GM04503 (cell line): ENCODE results near the gene TRAF7.
A peak's percentile ranks its signal among the peaks of the same experiment; 100 is the strongest.
"Not testable (repeated sequence)": the region's sequence is repeated elsewhere in the genome, so short reads cannot be mapped to it uniquely, and the experiment has no call there.

Experiments used
- DNase-seq: peaks from one replicate; pipeline ENCODE4 v3.0.0-alpha.2; 2012; ENCODE audit warnings: low read depth

TRAF7 gene

GRCh38 chr16:2122429-2122828 lies 33.2 kb upstream of the TRAF7 start:
- no peak for DNase-seq

DNA sequence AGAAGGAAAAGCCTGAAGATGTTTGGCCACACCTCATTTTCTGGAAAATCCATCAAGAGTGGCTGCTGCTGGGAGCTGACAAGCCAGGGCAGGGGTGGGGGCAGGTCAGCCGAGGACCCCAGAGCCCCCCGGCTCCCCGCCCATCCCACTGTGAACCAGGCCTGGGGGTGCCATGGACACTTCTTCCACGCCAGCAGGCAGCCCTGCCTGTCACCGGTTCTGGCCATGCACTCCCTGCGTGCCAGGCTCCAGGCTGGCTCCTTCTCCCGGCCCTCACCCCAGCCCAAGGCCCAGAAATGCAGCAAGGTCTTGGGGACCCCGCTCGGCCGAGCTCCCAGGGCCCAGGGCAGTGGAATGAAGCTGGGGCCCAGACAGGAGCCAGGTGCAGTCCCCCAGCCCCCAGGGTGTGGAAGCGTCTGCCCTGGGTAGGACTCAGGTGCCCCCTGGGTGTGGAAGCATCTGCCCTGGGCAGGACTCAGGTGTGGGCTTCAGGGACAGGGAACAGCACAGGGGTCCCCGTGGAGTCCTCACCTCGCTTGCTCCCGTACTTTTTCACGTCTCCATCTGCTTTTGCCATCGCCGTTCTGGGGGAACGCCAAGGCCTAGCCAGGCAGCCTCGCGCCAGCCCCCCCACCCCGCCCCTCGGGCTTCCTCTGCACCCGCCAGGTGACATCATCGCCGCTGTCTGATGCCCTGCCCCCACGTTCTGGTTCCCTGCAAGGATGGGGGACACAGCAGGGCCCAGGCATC lies 32.5 kb upstream of the TRAF7 start:
- not testable (repeated sequence) for DNase-seq

DNA sequence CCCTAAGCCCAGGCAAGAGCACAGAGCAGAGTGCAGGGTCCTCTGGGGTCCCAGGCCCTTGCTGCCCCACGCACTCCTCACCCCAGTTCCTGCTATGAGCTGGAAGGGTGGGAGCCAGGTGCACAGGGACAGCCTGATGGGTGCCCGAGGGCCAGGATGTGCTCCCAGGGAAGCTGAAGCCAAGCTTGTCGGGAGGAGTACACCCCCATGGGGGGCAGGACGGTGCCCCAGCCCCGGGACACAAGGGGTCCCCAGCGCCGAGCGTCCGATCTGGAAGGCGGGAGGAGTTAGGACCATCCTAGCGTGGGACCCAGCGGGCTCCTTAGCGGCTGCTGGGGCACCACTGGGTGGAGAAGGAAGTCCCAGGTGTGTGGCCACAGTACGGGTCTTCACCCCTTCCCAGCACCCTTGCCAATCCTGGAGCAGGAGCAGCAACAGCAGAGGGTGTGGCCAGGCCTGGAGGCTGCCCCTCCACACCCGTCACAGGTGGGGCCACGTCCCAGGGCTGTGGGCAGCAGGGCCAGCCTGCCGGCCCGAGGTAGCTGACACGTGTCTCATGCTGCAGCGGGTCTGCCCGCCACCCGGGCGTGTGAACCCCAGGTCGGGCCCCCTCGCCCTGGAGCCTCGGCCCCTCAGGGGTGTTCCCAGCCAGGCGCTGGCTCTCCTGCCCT lies 31.7 kb upstream of the TRAF7 start:
- not testable (repeated sequence) for DNase-seq

DNA sequence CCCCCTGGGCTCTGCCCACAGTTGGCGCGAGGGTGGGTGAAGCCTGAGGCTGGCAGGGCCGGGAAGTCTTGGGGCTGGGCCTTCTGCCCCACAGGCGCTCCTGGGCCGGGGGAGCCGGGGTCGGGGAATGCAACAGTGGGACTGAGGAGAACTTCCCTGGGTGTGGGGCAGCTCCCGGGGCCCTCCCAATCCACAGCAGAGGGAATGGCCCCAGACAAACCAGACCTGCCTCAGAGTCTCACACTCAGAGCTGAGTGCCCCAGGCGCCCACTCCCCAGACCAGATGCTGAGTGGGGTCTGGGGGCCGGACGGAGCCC lies 31.2 kb upstream of the TRAF7 start:
- not testable (repeated sequence) for DNase-seq

DNA sequence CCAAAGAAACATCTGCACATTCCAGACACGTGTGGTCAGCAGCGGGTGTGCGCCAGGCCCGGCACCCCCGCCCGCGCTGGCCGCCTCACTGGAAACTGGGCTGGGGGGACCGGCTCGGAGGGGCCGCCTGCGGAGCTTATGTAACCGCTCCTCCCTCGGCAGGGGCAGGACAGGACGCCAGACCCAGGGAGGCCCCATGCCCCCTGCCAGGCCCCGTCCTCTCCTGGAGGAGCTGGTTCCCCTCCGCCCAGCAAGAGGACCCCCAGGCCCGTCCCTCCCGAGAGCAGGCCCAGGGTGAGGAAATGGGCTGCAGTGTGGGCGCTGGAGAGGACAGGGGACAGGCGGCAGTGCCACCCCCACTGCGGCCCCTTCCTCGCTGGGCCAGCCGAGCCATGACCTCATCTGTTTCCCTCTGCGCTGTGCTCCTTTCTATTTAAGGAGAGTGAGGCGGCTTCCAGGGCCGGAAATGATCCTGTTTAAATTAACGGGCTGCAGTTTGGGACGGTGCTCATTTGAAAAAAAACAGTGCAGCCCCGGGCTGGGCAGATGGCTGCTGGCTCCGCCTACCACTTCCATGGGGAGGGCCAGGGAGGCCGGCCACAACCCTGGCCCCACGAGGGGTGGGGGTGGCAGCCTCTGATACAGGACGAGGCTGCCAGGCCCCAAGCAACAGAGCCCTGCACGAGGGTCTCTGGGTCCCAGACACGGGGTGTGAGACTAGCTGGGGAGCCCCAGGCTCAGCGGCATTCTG lies 30.7 kb upstream of the TRAF7 start:
- DNase-seq: not testable (repeated sequence)

DNA sequence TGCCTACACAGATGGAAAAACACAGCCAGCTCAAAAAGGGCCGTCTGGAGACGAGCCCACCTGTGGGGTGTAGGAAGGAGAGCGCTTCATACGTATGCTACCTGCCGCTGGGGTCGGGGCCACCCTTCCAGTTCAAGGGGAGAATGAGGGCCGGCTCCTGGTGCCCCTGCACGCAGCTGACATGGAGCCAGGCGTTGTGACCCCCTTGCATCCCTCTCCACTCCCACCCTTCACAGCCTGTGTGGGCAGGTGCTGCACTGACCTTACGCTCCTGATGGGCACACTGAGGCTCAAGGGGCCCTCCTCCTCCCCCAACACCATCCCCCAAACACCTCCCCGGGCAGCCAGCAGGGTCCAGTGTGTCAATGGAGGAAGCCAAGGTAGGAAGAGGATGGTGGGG lies 30.0 kb upstream of the TRAF7 start:
- DNase-seq: not testable (repeated sequence)

GRCh38 chr16:2126161-2126743 lies 29.3 kb upstream of the TRAF7 start:
- not testable (repeated sequence) for DNase-seq

- DNase-seq: not testable (repeated sequence)
Observed at GRCh38 chr16:2126928-2127556, 28.5 kb upstream of the TRAF7 start.

DNA sequence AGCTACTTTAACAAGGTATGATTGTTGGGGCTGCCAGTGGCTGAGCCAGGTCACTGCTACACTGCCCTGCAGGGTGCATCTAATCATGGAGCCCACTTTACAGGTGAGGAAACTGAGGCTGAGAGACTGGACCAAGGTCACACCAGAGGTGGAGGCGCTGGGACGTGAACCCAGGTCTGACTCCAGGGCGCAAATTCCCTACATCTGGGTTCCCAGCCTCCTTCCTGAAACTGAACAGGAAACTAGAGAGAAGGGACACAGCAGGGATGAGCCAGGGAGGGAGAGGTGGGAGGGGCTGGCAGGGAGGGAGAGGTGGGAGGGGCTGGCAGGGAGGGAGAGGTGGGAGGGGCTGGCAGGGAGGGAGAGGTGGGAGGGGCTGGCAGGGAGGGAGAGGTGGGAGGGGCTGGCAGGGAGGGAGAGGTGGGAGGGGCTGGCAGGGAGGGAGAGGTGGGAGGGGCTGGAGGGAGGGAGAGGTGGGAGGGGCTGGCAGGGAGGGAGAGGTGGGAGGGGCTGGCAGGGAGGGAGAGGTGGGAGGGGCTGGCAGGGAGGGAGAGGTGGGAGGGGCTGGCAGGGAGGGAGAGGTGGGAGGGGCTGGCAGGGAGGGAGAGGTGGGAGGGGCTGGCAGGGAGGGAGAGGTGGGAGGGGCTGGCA lies 27.8 kb upstream of the TRAF7 start:
- DNase-seq: not testable (repeated sequence)

GRCh38 chr16:2129251-2129650 lies 26.3 kb upstream of the TRAF7 start:
- DNase-seq: not testable (repeated sequence)

- DNase-seq: not testable (repeated sequence)
Observed at GRCh38 chr16:2129890-2130447, 25.6 kb upstream of the TRAF7 start.

DNA sequence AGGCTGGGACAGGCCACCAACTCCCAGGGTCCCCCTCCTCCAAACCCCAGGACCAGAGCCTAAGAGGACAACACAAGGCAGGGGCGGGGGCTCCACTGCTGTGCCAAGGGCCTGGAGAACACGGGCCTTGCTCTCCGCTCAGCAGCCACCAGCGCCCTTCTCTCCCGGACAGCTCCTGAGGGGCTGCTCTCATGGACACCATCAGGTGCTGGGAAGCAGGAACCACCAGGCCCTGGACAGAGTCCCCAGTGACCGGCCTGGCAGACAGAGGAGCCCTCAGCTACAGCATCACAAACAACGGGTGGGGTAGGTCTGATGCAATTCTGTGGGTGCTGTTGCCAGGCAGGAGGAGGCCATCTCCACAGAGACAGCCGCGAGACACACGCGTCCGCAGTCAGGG lies 21.8 kb upstream of the TRAF7 start:
- not testable (repeated sequence) for DNase-seq

DNA sequence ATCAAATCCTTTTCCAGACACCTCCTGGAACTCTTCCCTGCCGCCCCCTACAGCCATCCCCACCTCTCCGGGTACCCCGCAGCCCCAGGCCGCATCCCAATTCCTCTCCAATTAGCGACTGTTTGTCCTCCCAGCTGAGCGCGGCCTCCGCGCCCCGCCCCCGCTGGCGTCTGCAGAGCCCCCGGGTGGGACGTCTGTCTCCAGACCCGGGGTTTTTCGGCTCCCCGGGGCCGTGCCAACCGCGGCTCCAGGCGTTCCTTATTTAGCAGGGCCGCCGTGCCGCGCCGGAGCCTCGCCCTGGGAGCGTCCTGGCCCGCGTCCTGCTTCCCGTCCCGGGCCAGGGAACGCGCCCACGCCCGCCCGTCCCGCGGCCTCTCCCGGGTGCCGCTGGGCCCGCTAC lies 20.5 kb upstream of the TRAF7 start:
- DNase-seq: not testable (repeated sequence)

- DNase-seq: peak; percentile 77
Observed at GRCh38 chr16:2135770-2136490, 19.7 kb upstream of the TRAF7 start, which contains the start of gene PKD1. Gene PKD1, minus strand, starts transcription at chr16:2135898. Its CDS starts 209 bp downstream, at chr16:2135689.

DNA sequence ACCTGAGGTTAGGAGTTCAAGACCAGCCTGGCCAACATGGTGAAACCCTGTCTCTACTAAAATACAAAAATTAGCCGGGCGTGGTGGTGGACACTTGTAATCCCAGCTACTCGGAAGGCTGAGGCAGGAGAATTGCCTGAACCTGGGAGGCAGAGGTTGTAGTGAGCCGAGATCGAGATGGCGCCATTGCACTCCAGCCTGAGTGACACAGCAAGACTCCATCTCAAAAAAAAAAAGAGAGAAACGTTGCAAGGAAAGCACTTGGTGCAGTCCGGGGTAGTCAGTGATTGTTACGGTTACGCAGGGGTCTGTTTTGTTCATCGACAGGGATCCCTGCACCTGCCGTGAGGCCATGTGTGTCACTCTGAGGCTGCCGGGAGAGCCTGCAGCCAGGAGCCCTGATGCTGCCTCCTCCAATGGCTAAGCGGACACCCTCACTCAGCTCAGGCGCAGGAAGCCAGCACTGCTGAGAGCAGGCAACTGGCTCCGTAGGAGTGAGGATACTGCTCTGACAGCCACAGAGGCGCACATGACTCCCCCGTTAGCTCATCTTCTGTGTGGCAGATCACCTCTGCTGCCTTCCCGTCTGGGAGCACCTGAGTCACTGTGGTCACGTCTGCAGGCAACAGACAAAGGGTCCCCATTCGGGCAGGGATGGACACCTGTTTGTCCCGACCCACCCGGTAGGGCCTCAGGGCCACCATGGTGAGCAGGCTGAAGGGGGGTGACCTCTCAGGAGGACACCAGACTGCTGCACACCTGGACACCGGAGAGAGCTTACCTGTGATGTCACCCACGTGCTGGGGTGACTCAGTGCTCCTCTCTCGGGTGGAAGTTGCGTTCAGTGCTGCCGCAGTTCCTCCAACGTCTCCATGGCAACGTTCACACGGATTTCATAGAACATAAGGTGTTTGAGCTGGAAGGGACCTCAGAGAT lies 12.4 kb upstream of the TRAF7 start:
- DNase-seq: no peak

- DNase-seq: no peak
Observed at GRCh38 chr16:2143878-2144485, 11.6 kb upstream of the TRAF7 start.

DNA sequence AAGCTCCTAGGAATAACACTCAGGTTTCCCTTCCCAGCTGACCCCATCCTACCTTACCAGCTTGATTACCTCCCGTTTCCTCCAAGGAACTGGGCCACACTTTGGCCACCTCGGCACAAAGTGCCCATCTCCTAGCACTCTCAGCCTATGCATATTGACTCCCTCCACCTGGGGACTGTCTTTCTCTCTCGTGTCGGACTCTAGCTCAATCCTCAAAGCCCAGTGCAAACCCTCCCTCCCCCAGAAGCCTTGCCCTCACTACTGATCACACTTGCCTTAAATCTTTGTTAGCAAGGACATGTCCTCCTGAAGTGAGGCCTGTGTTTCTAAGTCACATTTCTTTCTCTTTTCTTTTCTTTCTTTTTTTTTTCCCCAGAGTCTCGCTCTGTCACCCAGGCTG lies 9.7 kb upstream of the TRAF7 start:
- no peak for DNase-seq

DNA sequence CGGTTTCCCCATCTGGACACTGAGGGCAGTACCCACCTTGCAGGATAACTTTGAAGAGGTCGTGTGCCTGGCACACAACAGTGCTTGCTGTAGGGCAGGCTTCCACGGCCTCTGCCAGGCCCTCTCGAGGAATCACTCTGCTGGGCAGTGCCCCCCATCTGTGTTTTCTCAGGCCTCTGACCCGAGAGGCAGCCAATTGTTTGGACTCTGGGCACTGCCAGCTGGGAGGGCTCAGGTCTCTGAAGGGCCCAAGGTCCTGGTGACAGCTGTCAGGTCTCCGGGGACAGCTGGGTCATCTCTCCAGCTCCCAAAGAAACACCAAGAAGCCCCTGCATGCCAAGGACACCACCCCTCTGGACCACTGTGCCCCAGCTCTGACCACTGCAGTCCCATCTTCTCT lies 8.2 kb upstream of the TRAF7 start:
- DNase-seq: no peak
